ENCODE measurements around the gene MACROH2A1.

MACROH2A1 gene

DNA sequence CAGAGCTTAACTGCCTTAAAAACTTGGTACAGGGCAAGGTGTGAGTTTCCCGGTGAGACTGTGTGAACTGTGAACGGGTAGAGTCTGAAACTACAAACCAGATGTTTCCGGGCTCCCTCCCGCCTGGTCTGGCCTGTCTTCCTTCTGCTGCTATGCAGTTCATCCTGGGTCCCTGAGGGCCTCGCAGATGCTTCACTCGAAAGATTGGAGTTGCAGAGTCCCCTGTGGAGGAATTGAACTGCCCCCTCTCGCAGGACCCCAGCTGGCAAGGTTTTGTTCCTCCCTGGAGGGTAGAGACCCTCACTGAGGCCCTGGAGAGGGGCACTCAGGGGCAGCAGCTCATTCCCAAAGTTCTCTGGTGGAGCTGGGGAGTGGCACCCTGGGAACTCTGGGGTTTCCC is 47.6 kb upstream of the MACROH2A1 start:
- no peak overlapping the region for H3K4me3 ChIP-seq (replicated peaks; ENCODE audit: insufficient read depth, low read length)
- no peak overlapping the region for H3K27ac ChIP-seq (replicated peaks)
- H3K27me3 ChIP-seq (ENCODE audit: insufficient read depth, poor library complexity, severe bottlenecking) = no peaks in the 10 kb centered on the region
- no peak for DNase-seq (ENCODE audit: low read depth in 1 of 2, low spot score in 1 of 2)
- no peak for TF ChIP-seq REST (IDR thresholded peaks at IDR 0.05; ENCODE audit: insufficient replicate concordance, low read depth)
- TF ChIP-seq GABPA (IDR thresholded peaks at IDR 0.05; ENCODE audit: low read depth) = no peak
- TF ChIP-seq SPI1 (IDR thresholded peaks at IDR 0.05; ENCODE audit: borderline replicate concordance, low read depth) = no peak
- no peak for TF ChIP-seq POLR2AphosphoS5 (IDR thresholded peaks at IDR 0.05; ENCODE audit: low read depth)
- TF ChIP-seq, protein P1, sequence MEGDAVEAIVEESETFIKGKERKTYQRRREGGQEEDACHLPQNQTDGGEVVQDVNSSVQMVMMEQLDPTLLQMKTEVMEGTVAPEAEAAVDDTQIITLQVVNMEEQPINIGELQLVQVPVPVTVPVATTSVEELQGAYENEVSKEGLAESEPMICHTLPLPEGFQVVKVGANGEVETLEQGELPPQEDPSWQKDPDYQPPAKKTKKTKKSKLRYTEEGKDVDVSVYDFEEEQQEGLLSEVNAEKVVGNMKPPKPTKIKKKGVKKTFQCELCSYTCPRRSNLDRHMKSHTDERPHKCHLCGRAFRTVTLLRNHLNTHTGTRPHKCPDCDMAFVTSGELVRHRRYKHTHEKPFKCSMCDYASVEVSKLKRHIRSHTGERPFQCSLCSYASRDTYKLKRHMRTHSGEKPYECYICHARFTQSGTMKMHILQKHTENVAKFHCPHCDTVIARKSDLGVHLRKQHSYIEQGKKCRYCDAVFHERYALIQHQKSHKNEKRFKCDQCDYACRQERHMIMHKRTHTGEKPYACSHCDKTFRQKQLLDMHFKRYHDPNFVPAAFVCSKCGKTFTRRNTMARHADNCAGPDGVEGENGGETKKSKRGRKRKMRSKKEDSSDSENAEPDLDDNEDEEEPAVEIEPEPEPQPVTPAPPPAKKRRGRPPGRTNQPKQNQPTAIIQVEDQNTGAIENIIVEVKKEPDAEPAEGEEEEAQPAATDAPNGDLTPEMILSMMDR (IDR thresholded peaks at IDR 0.05; ENCODE audit: insufficient read depth, low read length) = no peak

DNA sequence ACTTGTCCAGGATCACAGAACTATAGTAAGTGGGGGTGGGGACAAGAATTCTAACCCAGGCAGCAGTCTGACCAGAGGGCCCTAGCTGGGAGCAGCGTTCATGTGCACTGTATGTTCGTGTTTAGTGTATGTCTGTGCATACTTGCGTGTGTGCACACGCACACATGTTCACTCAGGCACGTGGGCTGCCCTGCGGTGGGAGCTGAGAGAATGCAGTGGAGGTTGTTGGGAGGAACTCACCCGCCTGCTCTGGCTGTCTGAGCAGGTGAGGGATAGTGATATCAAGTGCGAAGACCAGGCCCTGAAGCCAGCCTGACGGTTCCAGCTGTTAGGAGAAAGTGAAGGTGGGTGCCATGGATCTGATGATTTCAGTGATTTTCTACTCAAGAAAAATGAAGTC is 47.2 kb upstream of the MACROH2A1 start:
- H3K4me3 ChIP-seq (replicated peaks; ENCODE audit: insufficient read depth, low read length) = no peak overlapping the region
- H3K27ac ChIP-seq (replicated peaks) = no peak overlapping the region
- no peak for TF ChIP-seq GABPA (IDR thresholded peaks at IDR 0.05; ENCODE audit: low read depth)
- DNase-seq (ENCODE audit: low read depth in 1 of 2, low spot score in 1 of 2) = no peak
- no peaks in the 10 kb centered on the region for H3K27me3 ChIP-seq (ENCODE audit: insufficient read depth, poor library complexity, severe bottlenecking)

GRCh38 chr5:135445306-135445985 is 46.4 kb upstream of the MACROH2A1 start:
- H3K4me3 ChIP-seq (replicated peaks; ENCODE audit: insufficient read depth, low read length) = no peak overlapping the region
- no peaks in the 10 kb centered on the region for H3K27me3 ChIP-seq (ENCODE audit: insufficient read depth, poor library complexity, severe bottlenecking)
- TF ChIP-seq GABPA (IDR thresholded peaks at IDR 0.05; ENCODE audit: low read depth) (no peak), POLR2AphosphoS5 (IDR thresholded peaks at IDR 0.05; ENCODE audit: low read depth) (no peak), SPI1 (IDR thresholded peaks at IDR 0.05; ENCODE audit: borderline replicate concordance, low read depth) (no peak), REST (IDR thresholded peaks at IDR 0.05; ENCODE audit: insufficient replicate concordance, low read depth) (no peak)
- TF ChIP-seq, protein P1 (IDR thresholded peaks at IDR 0.05; ENCODE audit: insufficient read depth, low read length) = no peak
- no peak for DNase-seq (ENCODE audit: low read depth in 1 of 2, low spot score in 1 of 2)
- no peak overlapping the region for H3K27ac ChIP-seq (replicated peaks)

DNA sequence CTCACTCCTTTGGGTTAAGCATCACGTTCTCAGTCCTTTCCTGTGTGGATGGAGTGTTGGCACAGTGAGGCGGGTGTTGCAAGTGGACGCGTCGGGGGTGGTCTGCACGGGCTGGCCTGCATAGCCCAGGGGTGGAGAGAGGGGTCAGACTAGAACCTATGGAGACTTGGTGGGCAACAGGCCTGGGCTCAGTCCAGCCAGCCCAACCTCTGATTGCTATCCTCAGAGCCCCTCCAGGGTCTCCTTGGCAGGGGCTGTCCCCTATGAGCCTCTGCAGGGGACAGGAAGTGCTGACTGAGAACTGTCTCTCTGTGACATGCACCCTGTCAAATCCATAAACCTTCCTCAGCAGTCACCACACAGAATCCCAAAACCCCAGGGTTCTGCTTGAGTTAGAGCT is 45.9 kb upstream of the MACROH2A1 start:
- Histone ChIP-seq H3K4me3 (replicated peaks; ENCODE audit: insufficient read depth, low read length) (no peak overlapping the region), H3K27me3 (ENCODE audit: insufficient read depth, poor library complexity, severe bottlenecking) (no peaks in the 10 kb centered on the region)
- no peak for TF ChIP-seq GABPA (IDR thresholded peaks at IDR 0.05; ENCODE audit: low read depth)
- TF ChIP-seq POLR2AphosphoS5 (IDR thresholded peaks at IDR 0.05; ENCODE audit: low read depth) = no peak

DNA sequence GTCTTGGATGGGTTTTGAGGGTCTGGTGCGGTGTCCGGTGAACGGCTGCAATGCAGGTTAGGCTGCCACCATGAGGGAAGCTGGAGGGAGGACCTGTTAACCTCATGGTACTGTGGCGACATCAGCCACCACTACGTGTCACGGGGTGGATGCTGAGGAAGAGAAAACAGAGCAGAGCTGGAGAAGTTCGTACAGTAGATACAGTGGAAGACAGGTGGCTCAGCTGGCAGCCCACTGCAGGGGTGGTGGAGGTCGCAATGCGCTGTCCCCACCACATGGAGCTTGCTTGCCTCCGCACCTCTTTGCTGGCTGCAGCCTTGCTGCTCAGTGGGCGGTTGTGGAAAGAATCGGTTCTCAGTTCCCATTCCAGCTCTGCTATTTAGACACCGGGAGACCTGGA is 45.3 kb upstream of the MACROH2A1 start:
- H3K27ac ChIP-seq (replicated peaks) = no peak overlapping the region
- no peak for DNase-seq (ENCODE audit: low read depth in 1 of 2, low spot score in 1 of 2)
- no peak for TF ChIP-seq GABPA (IDR thresholded peaks at IDR 0.05; ENCODE audit: low read depth)
- TF ChIP-seq, protein P1 (IDR thresholded peaks at IDR 0.05; ENCODE audit: insufficient read depth, low read length) = no peak
- no peak for TF ChIP-seq POLR2AphosphoS5 (IDR thresholded peaks at IDR 0.05; ENCODE audit: low read depth)
- TF ChIP-seq REST (IDR thresholded peaks at IDR 0.05; ENCODE audit: insufficient replicate concordance, low read depth) = no peak
- no peak for TF ChIP-seq SPI1 (IDR thresholded peaks at IDR 0.05; ENCODE audit: borderline replicate concordance, low read depth)
- no peaks in the 10 kb centered on the region for H3K27me3 ChIP-seq (ENCODE audit: insufficient read depth, poor library complexity, severe bottlenecking)
- H3K4me3 ChIP-seq (replicated peaks; ENCODE audit: insufficient read depth, low read length) = no peak overlapping the region

More for the DNA sequence above, 45.9 kb upstream of the MACROH2A1 start:
- no peak overlapping the region for H3K27ac ChIP-seq (replicated peaks)
- no peak for DNase-seq (ENCODE audit: low read depth in 1 of 2, low spot score in 1 of 2)
